KBM-7 (cell line): ENCODE measurements around the gene HEATR5A.
A peak's percentile ranks its signal among the peaks of the same experiment; 100 is the strongest.
"Not testable (repeated sequence)": the region's sequence is repeated elsewhere in the genome, so short reads cannot be mapped to it uniquely, and the experiment has no call there.

Experiments used
- DNase-seq: peaks from one replicate; pipeline ENCODE4 v3.0.0-alpha.2; 2015
- in situ Hi-C: fragments of 300-500 bp; cut with MboI; formaldehyde crosslinking; loops from 2 replicates; pipeline ENCODE4 v1.14.3; 2020; ENCODE audit warnings: low sequenced_read_pairs, low pct_unique_long_range_greater_than_20kb, mixed read lengths

Gene HEATR5A

GRCh38 chr14:31251028-31251958, 169.1 kb downstream of the HEATR5A start:
- in situ Hi-C loops, result no loop called here
- DNase-seq, result no peak

GRCh38 chr14:31244626-31245025, 175.7 kb downstream of the HEATR5A start:
- DNase-seq, result no peak
- in situ Hi-C loops, result no loop called here

GRCh38 chr14:31243860-31244259, 176.5 kb downstream of the HEATR5A start:
- in situ Hi-C loops, result no loop called here
- DNase-seq, result no peak

- in situ Hi-C loops, result not testable (repeated sequence)
- peak; percentile 37 for DNase-seq
Measured at GRCh38 chr14:31242161-31242940, 178.0 kb downstream of the HEATR5A start.
